ENCODE data around the gene SH3YL1. TPM values are rescaled to one million over a fixed set of nuclear protein-coding genes. Genes with fewer than 3 reads are reported as not detected.

Gene SH3YL1
- total and polyA plus RNA-seq, 2 of the 4 experiments (the other 2 are of a cell fraction), result 18.1 to 21.2 TPM

DNA sequence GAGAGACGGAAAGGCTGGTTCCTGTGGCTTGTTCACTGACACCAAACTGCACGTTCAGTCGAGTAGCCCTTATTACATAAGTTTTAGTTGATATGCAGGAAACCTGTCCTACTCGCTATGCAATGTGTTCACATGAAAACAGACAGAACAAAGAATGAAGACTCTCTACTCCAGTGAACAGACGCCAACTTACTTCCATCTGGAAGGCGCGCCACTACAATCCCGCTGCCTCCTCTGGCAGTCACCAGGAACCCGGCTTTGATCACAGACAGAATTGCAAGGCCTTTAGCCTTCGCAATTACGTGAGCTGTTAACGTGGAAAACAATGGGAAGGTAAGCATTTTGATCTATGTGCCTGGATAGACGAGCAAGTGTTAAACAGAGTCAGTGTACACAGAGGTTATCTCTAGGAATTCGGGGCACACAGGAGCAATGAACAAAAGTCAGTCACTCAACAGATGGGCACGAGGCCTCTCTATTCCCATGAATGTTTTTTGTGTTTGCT lies 14.2 kb downstream of the SH3YL1 start:
- intact Hi-C loops (cut with micrococcal nuclease) (no loop called here), in situ Hi-C loops (cut with MboI; ENCODE audit: low sequenced_read_pairs) (loop anchor here (10.0 kb wide), 2 partner anchors 415 to 1295 kb away; no protein-coding TSS in a partner anchor), dilution Hi-C loops (cut with HindIII; ENCODE audit: low sequenced_read_pairs, unreplicated experiment) (no loop called here)
- Histone ChIP-seq H2BK5ac (ENCODE audit: low read depth, low read length, poor library complexity, severe bottlenecking) (no peak overlapping the region), H3K4me3 (ENCODE audit: insufficient read depth, low read depth, low read length) (no peak overlapping the region), H3K79me1 (ENCODE audit: low read depth in 1 of 2, low read length in 2 of 2) (no peaks in the 10 kb centered on the region), H4K8ac (ENCODE audit: low read depth in 2 of 2, low read length in 2 of 2) (no peak overlapping the region), H2BK15ac (ENCODE audit: low read depth, low read length) (no peak overlapping the region), H2AFZ (replicated peaks; ENCODE audit: low read length, poor library complexity) (no peak overlapping the region), H3K4ac (ENCODE audit: low read depth, low read length) (no peak overlapping the region), H3K56ac (ENCODE audit: extremely low read depth, insufficient read depth, low read length) (no peak overlapping the region), H2AK9ac (replicated peaks; ENCODE audit: low read depth, low read length, poor library complexity) (no peak overlapping the region), H3K18ac (ENCODE audit: low read depth, low read length) (no peak overlapping the region), H4K5ac (ENCODE audit: low read depth, low read length) (no peak overlapping the region), H3K27me3 (ENCODE audit: control insufficient read depth, insufficient read depth, low read length) (no peaks in the 10 kb centered on the region), H3K9me3 (ENCODE audit: control insufficient read depth, insufficient read depth, low read length) (no peaks in the 10 kb centered on the region), H3K9ac (ENCODE audit: low read depth, low read length) (no peak overlapping the region), H3K36me3 (ENCODE audit: control insufficient read depth, insufficient read depth, low read length) (peaks cover 19% of the 10 kb centered on the region), H3K23ac (ENCODE audit: low read depth, low read length) (no peak overlapping the region), H3K4me1 (ENCODE audit: control insufficient read depth, insufficient read depth, low read length) (no peaks in the 10 kb centered on the region; the same call in 1 of the 2 replicates), H4K91ac (ENCODE audit: insufficient read depth, low read depth, low read length) (no peak overlapping the region), H3K9me1 (ENCODE audit: insufficient read depth, low read length) (0 out of 2 replicates have a peak, but pooled peaks cover 2% of the 10 kb centered on the region), H4K20me1 (ENCODE audit: insufficient read depth, low read length) (no peaks in the 10 kb centered on the region), H3K14ac (replicated peaks; ENCODE audit: low read depth, low read length) (no peak overlapping the region), H3K27ac (ENCODE audit: insufficient read depth, low read length) (no peak overlapping the region), H3K4me2 (ENCODE audit: low read depth, low read length) (no peak overlapping the region), H2BK20ac (ENCODE audit: low read depth, low read length) (no peak overlapping the region), H2BK120ac (ENCODE audit: low read depth, low read length) (no peak overlapping the region), H2AK5ac (ENCODE audit: low read depth, low read length) (no peak overlapping the region)
- BruUV-seq (replicated peaks), result no TSS peak
- DNase-seq (no peak), ATAC-seq (ENCODE audit: low read depth) (no peak)
- ChIA-PET POLR2A (ENCODE audit: unreplicated experiment) (no interaction called here), CTCF (interaction anchor here (1.0 kb wide), 1 partner anchor 12 kb away, joined by 3 read pairs; no protein-coding TSS in a partner anchor)
- TF ChIP-seq CEBPB (IDR thresholded peaks at IDR 0.05; ENCODE audit: low read depth, low read length) (no peak), RAD21 (IDR thresholded peaks at IDR 0.05; ENCODE audit: low read length) (no peak), RCOR1 (IDR thresholded peaks at IDR 0.05; ENCODE audit: insufficient replicate concordance, low read length) (no peak), POLR2A (IDR thresholded peaks at IDR 0.05; ENCODE audit: low read depth, low read length) (no peak), MAZ (IDR thresholded peaks at IDR 0.05; ENCODE audit: borderline replicate concordance, low read depth, low read length) (no peak), NFE2L2 (IDR thresholded peaks at IDR 0.05; ENCODE audit: low read depth, low read length) (no peak), RFX5 (IDR thresholded peaks at IDR 0.05; ENCODE audit: low read depth, low read length) (no peak), MXI1 (IDR thresholded peaks at IDR 0.05; ENCODE audit: borderline replicate concordance, low read depth, low read length) (no peak)
- TF ChIP-seq, protein P1, sequence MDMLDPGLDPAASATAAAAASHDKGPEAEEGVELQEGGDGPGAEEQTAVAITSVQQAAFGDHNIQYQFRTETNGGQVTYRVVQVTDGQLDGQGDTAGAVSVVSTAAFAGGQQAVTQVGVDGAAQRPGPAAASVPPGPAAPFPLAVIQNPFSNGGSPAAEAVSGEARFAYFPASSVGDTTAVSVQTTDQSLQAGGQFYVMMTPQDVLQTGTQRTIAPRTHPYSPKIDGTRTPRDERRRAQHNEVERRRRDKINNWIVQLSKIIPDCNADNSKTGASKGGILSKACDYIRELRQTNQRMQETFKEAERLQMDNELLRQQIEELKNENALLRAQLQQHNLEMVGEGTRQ (IDR thresholded peaks at IDR 0.05; ENCODE audit: low read depth, low read length), result no peak
- TF ChIP-seq, protein P2, sequence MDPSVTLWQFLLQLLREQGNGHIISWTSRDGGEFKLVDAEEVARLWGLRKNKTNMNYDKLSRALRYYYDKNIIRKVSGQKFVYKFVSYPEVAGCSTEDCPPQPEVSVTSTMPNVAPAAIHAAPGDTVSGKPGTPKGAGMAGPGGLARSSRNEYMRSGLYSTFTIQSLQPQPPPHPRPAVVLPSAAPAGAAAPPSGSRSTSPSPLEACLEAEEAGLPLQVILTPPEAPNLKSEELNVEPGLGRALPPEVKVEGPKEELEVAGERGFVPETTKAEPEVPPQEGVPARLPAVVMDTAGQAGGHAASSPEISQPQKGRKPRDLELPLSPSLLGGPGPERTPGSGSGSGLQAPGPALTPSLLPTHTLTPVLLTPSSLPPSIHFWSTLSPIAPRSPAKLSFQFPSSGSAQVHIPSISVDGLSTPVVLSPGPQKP (IDR thresholded peaks at IDR 0.05; ENCODE audit: borderline replicate concordance, low read depth, low read length), result no peak
- 83% methylated on average over 2 of the region's 15 CpGs; no CpG with 5 or more reads in 1 of the 2 experiments for WGBS, 2 experiments (ENCODE audit: extremely low coverage in 2 of 2, insufficient read length in 1 of 2)

Data from IMR-90 (cell line).